Measurements from ENCODE around the gene RGS17.

RGS17 gene

DNA sequence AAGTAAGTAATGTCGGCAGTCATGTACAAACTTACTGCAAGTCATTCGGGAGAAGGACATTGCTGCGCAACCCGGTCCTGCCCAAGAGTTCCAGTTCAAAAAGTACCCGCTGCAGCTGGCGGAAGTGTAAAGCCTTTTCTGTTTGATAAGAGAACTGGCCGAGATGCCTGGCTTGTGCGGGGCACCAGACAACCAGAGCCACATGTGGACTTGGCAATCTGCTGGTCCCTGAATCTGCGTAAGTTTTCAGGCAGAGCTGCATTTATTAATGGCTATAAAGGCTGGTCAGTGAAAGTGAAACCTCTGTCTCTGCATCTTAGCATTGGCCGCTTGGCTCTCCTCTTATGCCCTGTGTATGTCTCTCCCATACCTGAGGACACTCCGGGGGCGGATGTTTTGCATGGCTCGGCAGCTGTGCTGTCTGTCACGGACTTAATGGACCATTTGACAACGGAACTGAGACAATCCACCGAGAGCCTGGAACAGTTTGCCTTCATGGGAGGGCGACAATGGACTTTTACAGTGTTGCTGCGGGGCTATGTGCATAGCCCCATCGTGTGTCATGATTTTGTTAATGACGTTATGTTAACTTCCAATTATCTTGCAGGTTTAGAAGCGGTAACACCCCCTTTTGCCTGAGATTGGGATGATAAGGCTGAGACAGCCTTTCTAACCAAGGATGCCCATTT lies 19.8 kb upstream of the RGS17 start:
- Histone ChIP-seq H2BK12ac (ENCODE audit: low read length) (no peak overlapping the region), H3K27ac (replicated peaks; ENCODE audit: low read length) (no peak overlapping the region), H3K36me3 (replicated peaks in 1 of 2; ENCODE audit: control insufficient read depth in 2 of 2, insufficient read depth in 2 of 2, low read length in 2 of 2) (no peaks in the 10 kb centered on the region), H2BK120ac (ENCODE audit: low read depth, low read length) (no peak overlapping the region), H3K79me1 (ENCODE audit: low read depth, low read length) (peaks cover 2% of the 10 kb centered on the region), H3K9ac (ENCODE audit: low read depth, low read length, poor library complexity) (no peak overlapping the region), H3K4me1 (ENCODE audit: control insufficient read depth in 2 of 2, insufficient read depth in 1 of 2, low read depth in 1 of 2, low read length in 2 of 2) (no peaks in the 10 kb centered on the region), H3K4me2 (ENCODE audit: insufficient read depth, low read length, poor library complexity, severe bottlenecking) (no peak overlapping the region), H2AFZ (ENCODE audit: low read length) (no peak overlapping the region), H2BK5ac (ENCODE audit: low read length) (no peak overlapping the region), H3K23ac (ENCODE audit: low read depth, low read length, poor library complexity) (no peak overlapping the region), H3K18ac (ENCODE audit: low read length) (no peak overlapping the region), H3K27me3 (ENCODE audit: control insufficient read depth in 3 of 3, insufficient read depth in 3 of 3, low read depth in 1 of 3, low read length in 3 of 3) (peaks cover 0 to 3% (median 0%) of the 10 kb centered on the region in 3 experiments), H3K4ac (ENCODE audit: low read length) (no peak overlapping the region), H4K91ac (ENCODE audit: low read depth, low read length, poor library complexity) (no peak overlapping the region), H3K9me3 (replicated peaks in 1 of 2; ENCODE audit: control insufficient read depth in 2 of 2, insufficient read depth in 1 of 2, low read depth in 1 of 2, low read length in 2 of 2) (no peaks in the 10 kb centered on the region), H2BK15ac (ENCODE audit: low read length) (no peak overlapping the region), H2AK5ac (ENCODE audit: low read depth, low read length) (no peak overlapping the region), H3K14ac (ENCODE audit: low read length) (no peak overlapping the region), H3K4me3 (ENCODE audit: low read length in 2 of 2) (no peak overlapping the region), H4K8ac (ENCODE audit: low read depth, low read length) (no peak overlapping the region)
- WGBS, 2 donors (ENCODE audit: extremely low coverage in 2 of 2, insufficient read length in 2 of 2, insufficient replicate concordance in 1 of 2): no CpG with 5 or more reads among the region's 21 CpGs
- no peak for DNase-seq (ENCODE audit: low spot score)

DNA sequence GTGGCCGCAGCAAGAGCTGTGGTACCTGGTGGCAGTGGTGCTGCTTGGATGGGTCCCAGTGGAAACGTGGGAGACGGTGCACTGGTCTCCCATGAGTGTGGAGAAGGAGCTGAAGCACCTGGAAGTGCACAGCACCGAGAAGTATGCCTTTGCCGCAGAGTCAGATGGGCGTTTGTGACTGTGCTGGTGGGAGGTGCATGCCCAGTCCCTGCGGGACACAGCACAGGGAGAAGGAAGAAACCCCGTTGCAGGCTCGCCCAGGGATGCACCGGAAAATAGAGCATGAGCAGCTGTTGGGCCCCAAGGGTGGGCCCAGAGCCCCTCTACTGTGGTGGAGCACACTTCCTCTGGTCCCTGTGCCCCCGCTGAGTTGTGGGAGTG lies 19.3 kb upstream of the RGS17 start:
- WGBS, 2 donors (ENCODE audit: extremely low coverage in 2 of 2, insufficient read length in 2 of 2, insufficient replicate concordance in 1 of 2): no CpG with 5 or more reads among the region's 11 CpGs
- Histone ChIP-seq H2BK5ac (ENCODE audit: low read length) (no peak overlapping the region), H3K79me1 (ENCODE audit: low read depth, low read length) (peaks cover 2% of the 10 kb centered on the region), H3K36me3 (replicated peaks in 1 of 2; ENCODE audit: control insufficient read depth in 2 of 2, insufficient read depth in 2 of 2, low read length in 2 of 2) (no peaks in the 10 kb centered on the region), H3K9ac (ENCODE audit: low read depth, low read length, poor library complexity) (no peak overlapping the region), H4K91ac (ENCODE audit: low read depth, low read length, poor library complexity) (no peak overlapping the region), H3K4me1 (ENCODE audit: control insufficient read depth in 2 of 2, insufficient read depth in 1 of 2, low read depth in 1 of 2, low read length in 2 of 2) (no peaks in the 10 kb centered on the region), H3K9me3 (replicated peaks in 1 of 2; ENCODE audit: control insufficient read depth in 2 of 2, insufficient read depth in 1 of 2, low read depth in 1 of 2, low read length in 2 of 2) (no peaks in the 10 kb centered on the region), H2BK120ac (ENCODE audit: low read depth, low read length) (no peak overlapping the region), H3K4me2 (ENCODE audit: insufficient read depth, low read length, poor library complexity, severe bottlenecking) (no peak overlapping the region), H3K23ac (ENCODE audit: low read depth, low read length, poor library complexity) (no peak overlapping the region), H3K4ac (ENCODE audit: low read length) (no peak overlapping the region), H3K14ac (ENCODE audit: low read length) (no peak overlapping the region), H3K27me3 (ENCODE audit: control insufficient read depth in 3 of 3, insufficient read depth in 3 of 3, low read depth in 1 of 3, low read length in 3 of 3) (peaks cover 0 to 3% (median 0%) of the 10 kb centered on the region in 3 experiments), H3K27ac (replicated peaks; ENCODE audit: low read length) (no peak overlapping the region), H2BK15ac (ENCODE audit: low read length) (no peak overlapping the region), H3K18ac (ENCODE audit: low read length) (peak overlapping the region; percentile 4), H2AK5ac (ENCODE audit: low read depth, low read length) (no peak overlapping the region), H2AFZ (ENCODE audit: low read length) (no peak overlapping the region), H3K4me3 (ENCODE audit: low read length in 2 of 2) (no peak overlapping the region), H4K8ac (ENCODE audit: low read depth, low read length) (no peak overlapping the region), H2BK12ac (ENCODE audit: low read length) (no peak overlapping the region)
- no peak for DNase-seq (ENCODE audit: low spot score)

DNA sequence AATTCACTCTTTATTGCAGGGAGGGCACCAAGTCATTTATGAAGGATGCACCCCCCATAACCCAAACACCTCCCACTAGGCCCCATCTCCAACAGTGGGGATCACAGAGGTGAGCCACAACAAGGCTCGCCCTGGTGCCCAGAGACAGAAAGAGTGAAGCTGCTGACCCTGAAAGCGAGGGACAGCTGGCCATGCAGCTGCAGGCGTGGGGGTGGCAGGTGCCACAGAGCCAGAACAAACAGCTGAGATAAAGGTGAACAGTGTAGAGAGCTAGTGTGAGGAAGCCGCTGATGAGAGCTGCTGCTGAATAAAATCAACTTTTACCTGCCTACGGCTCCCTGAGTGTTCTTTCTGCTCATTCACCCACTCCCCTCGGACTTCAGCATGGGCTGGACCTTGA lies 18.8 kb upstream of the RGS17 start:
- Histone ChIP-seq H3K27ac (replicated peaks; ENCODE audit: low read length) (no peak overlapping the region), H2AK5ac (ENCODE audit: low read depth, low read length) (no peak overlapping the region), H2BK5ac (ENCODE audit: low read length) (no peak overlapping the region), H2BK120ac (ENCODE audit: low read depth, low read length) (no peak overlapping the region), H3K4me2 (ENCODE audit: insufficient read depth, low read length, poor library complexity, severe bottlenecking) (no peak overlapping the region), H3K4me3 (ENCODE audit: low read length in 2 of 2) (no peak overlapping the region), H2BK12ac (ENCODE audit: low read length) (no peak overlapping the region), H2AFZ (ENCODE audit: low read length) (no peak overlapping the region), H3K23ac (ENCODE audit: low read depth, low read length, poor library complexity) (no peak overlapping the region), H2BK15ac (ENCODE audit: low read length) (no peak overlapping the region), H3K14ac (ENCODE audit: low read length) (no peak overlapping the region), H3K79me1 (ENCODE audit: low read depth, low read length) (peaks cover 2% of the 10 kb centered on the region), H3K36me3 (replicated peaks in 1 of 2; ENCODE audit: control insufficient read depth in 2 of 2, insufficient read depth in 2 of 2, low read length in 2 of 2) (no peaks in the 10 kb centered on the region), H4K8ac (ENCODE audit: low read depth, low read length) (no peak overlapping the region), H3K4ac (ENCODE audit: low read length) (no peak overlapping the region), H3K9ac (ENCODE audit: low read depth, low read length, poor library complexity) (no peak overlapping the region), H3K4me1 (ENCODE audit: control insufficient read depth in 2 of 2, insufficient read depth in 1 of 2, low read depth in 1 of 2, low read length in 2 of 2) (no peaks in the 10 kb centered on the region), H3K27me3 (ENCODE audit: control insufficient read depth in 3 of 3, insufficient read depth in 3 of 3, low read depth in 1 of 3, low read length in 3 of 3) (peaks cover 0 to 3% (median 0%) of the 10 kb centered on the region in 3 experiments), H3K9me3 (replicated peaks in 1 of 2; ENCODE audit: control insufficient read depth in 2 of 2, insufficient read depth in 1 of 2, low read depth in 1 of 2, low read length in 2 of 2) (no peaks in the 10 kb centered on the region), H3K18ac (ENCODE audit: low read length) (no peak overlapping the region), H4K91ac (ENCODE audit: low read depth, low read length, poor library complexity) (no peak overlapping the region)
- DNase-seq (ENCODE audit: low spot score): no peak
- WGBS, 2 donors (ENCODE audit: extremely low coverage in 2 of 2, insufficient read length in 2 of 2, insufficient replicate concordance in 1 of 2): no CpG with 5 or more reads among the region's 6 CpGs

DNA sequence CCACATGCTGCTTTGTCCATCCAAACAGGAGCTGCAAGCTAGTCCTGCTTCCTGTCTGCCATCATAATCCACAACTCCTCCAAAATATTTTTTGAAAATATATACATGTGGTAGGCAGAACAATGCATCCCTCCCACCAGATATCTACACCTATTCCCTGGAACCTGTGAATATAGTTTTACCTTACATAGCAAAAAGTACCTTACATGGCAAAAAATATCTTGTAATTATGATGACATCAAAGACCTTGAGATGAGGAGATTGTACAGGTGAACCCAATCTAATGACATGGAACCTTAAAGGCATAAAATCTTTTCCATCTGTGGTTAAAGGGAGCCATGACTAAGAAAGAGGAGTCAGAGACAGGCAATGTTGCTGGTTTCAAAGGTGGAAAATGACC lies 15.3 kb upstream of the RGS17 start:
- Histone ChIP-seq H2BK120ac (ENCODE audit: low read depth, low read length) (no peak overlapping the region), H3K9ac (ENCODE audit: low read depth, low read length, poor library complexity) (no peak overlapping the region), H3K4ac (ENCODE audit: low read length) (no peak overlapping the region), H4K8ac (ENCODE audit: low read depth, low read length) (no peak overlapping the region), H3K27me3 (ENCODE audit: control insufficient read depth in 3 of 3, insufficient read depth in 3 of 3, low read depth in 1 of 3, low read length in 3 of 3) (no peaks in the 10 kb centered on the region), H3K4me1 (ENCODE audit: control insufficient read depth in 2 of 2, insufficient read depth in 1 of 2, low read depth in 1 of 2, low read length in 2 of 2) (no peaks in the 10 kb centered on the region), H3K36me3 (replicated peaks in 1 of 2; ENCODE audit: control insufficient read depth in 2 of 2, insufficient read depth in 2 of 2, low read length in 2 of 2) (no peaks in the 10 kb centered on the region), H2BK12ac (ENCODE audit: low read length) (no peak overlapping the region), H4K91ac (ENCODE audit: low read depth, low read length, poor library complexity) (no peak overlapping the region), H2AK5ac (ENCODE audit: low read depth, low read length) (no peak overlapping the region), H3K4me2 (ENCODE audit: insufficient read depth, low read length, poor library complexity, severe bottlenecking) (no peak overlapping the region), H3K14ac (ENCODE audit: low read length) (no peak overlapping the region), H3K4me3 (ENCODE audit: low read length in 2 of 2) (no peak overlapping the region), H3K18ac (ENCODE audit: low read length) (no peak overlapping the region), H3K23ac (ENCODE audit: low read depth, low read length, poor library complexity) (no peak overlapping the region), H2BK5ac (ENCODE audit: low read length) (no peak overlapping the region), H3K9me3 (replicated peaks in 1 of 2; ENCODE audit: control insufficient read depth in 2 of 2, insufficient read depth in 1 of 2, low read depth in 1 of 2, low read length in 2 of 2) (no peaks in the 10 kb centered on the region), H2BK15ac (ENCODE audit: low read length) (no peak overlapping the region), H3K27ac (replicated peaks; ENCODE audit: low read length) (no peak overlapping the region), H2AFZ (ENCODE audit: low read length) (no peak overlapping the region), H3K79me1 (ENCODE audit: low read depth, low read length) (no peaks in the 10 kb centered on the region)
- DNase-seq (ENCODE audit: low spot score): no peak

All from neuronal stem cell (in vitro differentiated cells).